PC-9 (cell line): ENCODE data around the gene AFAP1. TPM values are rescaled to one million over a fixed set of nuclear protein-coding genes. Genes with fewer than 3 reads are reported as not detected.

ENCODE experiments used
- BruUV-seq: library from RNA; stranded (reverse); fragments of 400-500 nt; replicated peaks from 2 replicates; lab custom pipeline; 2021; lab: Mats Ljungman, UMichigan
- CTCF ChIA-PET: fragments of 300-600 bp; sonication (Branson Sonifier 250); formaldehyde crosslinking; loops from one replicate; lab custom pipeline; 2022; ENCODE audit warnings: antibody characterized with exemption; lab: Charles Lee
- POLR2A ChIA-PET: fragments of 300-600 bp; sonication (Branson Sonifier 250); formaldehyde crosslinking; loops from one replicate; lab custom pipeline; 2022; ENCODE audit warnings: antibody characterized with exemption; ENCODE audit not compliant: unreplicated experiment; lab: Charles Lee
- DNase-seq, 2 experiments: peaks; one replicate each; pipeline versions ENCODE4 v3.0.0 to v3.0.0-alpha.2; 2015 to 2022; ENCODE audit warnings: mixed read lengths in 1 of 2
- H2AFZ ChIP-seq: fragments of 200-600 bp; sonication (generic); 2 replicates; pipeline ENCODE4 v1.8.1; 2017; ENCODE audit warnings: antibody characterized with exemption
- H3F3A ChIP-seq: fragments of 200-600 bp; sonication (generic); 2 replicates; pipeline ENCODE4 v1.8.1; 2017; ENCODE audit warnings: antibody characterized with exemption, mild to moderate bottlenecking, low read depth; ENCODE audit not compliant: insufficient read depth
- H3K27ac ChIP-seq: fragments of 200-600 bp; sonication (generic); 2 replicates; pipeline ENCODE4 v1.6.1; 2016; ENCODE audit warnings: mixed run types
- H3K27me3 ChIP-seq: fragments of 200-600 bp; sonication (generic); 2 replicates; pipeline ENCODE4 v1.6.1; 2016; ENCODE audit warnings: low read depth, mixed run types; ENCODE audit not compliant: insufficient read depth
- H3K36me3 ChIP-seq: fragments of 200-600 bp; sonication (generic); 2 replicates; pipeline ENCODE4 v1.6.1; 2016; ENCODE audit warnings: low read depth, mixed run types
- H3K4me1 ChIP-seq: fragments of 200-600 bp; sonication (generic); replicated peaks from 2 replicates; pipeline ENCODE4 v1.6.1; 2016; ENCODE audit warnings: mixed run types; ENCODE audit not compliant: insufficient read depth
- H3K4me2 ChIP-seq: fragments of 200-600 bp; sonication (generic); 2 replicates; pipeline ENCODE4 v1.6.1; 2017; ENCODE audit warnings: mixed run types
- H3K4me3 ChIP-seq: fragments of 200-600 bp; sonication (generic); 2 replicates; pipeline ENCODE4 v1.6.1; 2016; ENCODE audit warnings: mixed run types
- H3K79me2 ChIP-seq: fragments of 200-600 bp; sonication (generic); 2 replicates; pipeline ENCODE4 v1.6.1; 2017; ENCODE audit warnings: low read depth, mixed run types
- H3K9me2 ChIP-seq: fragments of 200-600 bp; sonication (generic); 2 replicates; pipeline ENCODE4 v1.8.1; 2017; ENCODE audit warnings: mild to moderate bottlenecking; ENCODE audit not compliant: insufficient read depth
- H3K9me3 ChIP-seq: fragments of 200-600 bp; sonication (generic); 2 replicates; pipeline ENCODE4 v1.8.1; 2016; ENCODE audit warnings: low read depth; ENCODE audit not compliant: insufficient read depth
- H4K20me1 ChIP-seq: fragments of 200-600 bp; sonication (generic); 2 replicates; pipeline ENCODE4 v1.8.1; 2017; ENCODE audit not compliant: insufficient read depth
- EZH2 ChIP-seq: fragments of 200-600 bp; sonication (generic); IDR thresholded peaks from 2 replicates; pipeline ENCODE4 v1.8.0; 2017; ENCODE audit warnings: antibody characterized with exemption, low read depth
- intact Hi-C: fragments of 100-400 bp; cut with micrococcal nuclease; formaldehyde crosslinking; loops from one replicate; pipeline ENCODE4 v1.10.0; 2022; ENCODE audit not compliant: unreplicated experiment
- total RNA-seq: library from RNA; stranded (reverse); gene quantifications from 2 replicates; pipeline ENCODE4 v1.2.3, GENCODE V29; 2021
- TF ChIP-seq, protein P1 (sequence below): fragments of 200-600 bp; sonication (generic); conservative IDR thresholded peaks from 2 replicates; pipeline ENCODE4 v1.6.1; 2017; ENCODE audit warnings: mixed run types, antibody characterized with exemption, mild to moderate bottlenecking, moderate library complexity

The AFAP1 gene
- total RNA-seq, 1 experiment from 2014 or later = 69.6 TPM

DNA sequence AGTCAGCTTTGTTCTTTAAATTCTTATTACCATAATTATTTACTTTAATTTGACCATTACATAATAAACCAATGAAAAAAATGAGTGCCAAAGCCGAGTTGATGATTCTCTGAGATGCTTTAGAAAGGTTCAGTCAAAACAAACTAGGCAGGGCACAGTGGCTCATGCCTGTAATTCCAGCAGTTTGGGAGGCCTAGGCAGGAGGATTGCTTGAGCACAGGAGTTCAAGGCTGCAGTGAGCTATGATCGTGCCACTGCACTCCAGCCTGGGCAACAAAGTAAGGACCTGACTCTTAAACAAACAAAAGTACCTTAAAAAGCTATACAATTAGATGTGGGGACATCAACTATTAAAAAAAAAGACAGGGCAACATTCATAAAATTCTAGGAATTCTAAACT, 75.0 kb downstream of the AFAP1 start:
- Histone ChIP-seq H3K27me3 (no peaks in the 10 kb centered on the region), H3F3A (peaks cover 12% of the 10 kb centered on the region; the same call in 1 of the 2 replicates), H3K9me2 (no peaks in the 10 kb centered on the region), H3K4me1 (0 out of 2 replicates have a peak, but pooled peaks cover 5% of the 10 kb centered on the region), H3K36me3 (peaks cover 17% of the 10 kb centered on the region; the same call in 1 of the 2 replicates), H4K20me1 (0 out of 2 replicates have a peak, but pooled peaks cover 2% of the 10 kb centered on the region), H3K27ac (no peak overlapping the region), H3K4me2 (no peak overlapping the region), H3K79me2 (peaks cover 32% of the 10 kb centered on the region; the same call in 1 of the 2 replicates), H3K9me3 (no peaks in the 10 kb centered on the region), H3K4me3 (no peak overlapping the region), H2AFZ (no peak overlapping the region)
- ChIA-PET CTCF (no interaction called here), POLR2A (no interaction called here)
- DNase-seq = no peak
- no peak for TF ChIP-seq EZH2
- TF ChIP-seq, protein P1, sequence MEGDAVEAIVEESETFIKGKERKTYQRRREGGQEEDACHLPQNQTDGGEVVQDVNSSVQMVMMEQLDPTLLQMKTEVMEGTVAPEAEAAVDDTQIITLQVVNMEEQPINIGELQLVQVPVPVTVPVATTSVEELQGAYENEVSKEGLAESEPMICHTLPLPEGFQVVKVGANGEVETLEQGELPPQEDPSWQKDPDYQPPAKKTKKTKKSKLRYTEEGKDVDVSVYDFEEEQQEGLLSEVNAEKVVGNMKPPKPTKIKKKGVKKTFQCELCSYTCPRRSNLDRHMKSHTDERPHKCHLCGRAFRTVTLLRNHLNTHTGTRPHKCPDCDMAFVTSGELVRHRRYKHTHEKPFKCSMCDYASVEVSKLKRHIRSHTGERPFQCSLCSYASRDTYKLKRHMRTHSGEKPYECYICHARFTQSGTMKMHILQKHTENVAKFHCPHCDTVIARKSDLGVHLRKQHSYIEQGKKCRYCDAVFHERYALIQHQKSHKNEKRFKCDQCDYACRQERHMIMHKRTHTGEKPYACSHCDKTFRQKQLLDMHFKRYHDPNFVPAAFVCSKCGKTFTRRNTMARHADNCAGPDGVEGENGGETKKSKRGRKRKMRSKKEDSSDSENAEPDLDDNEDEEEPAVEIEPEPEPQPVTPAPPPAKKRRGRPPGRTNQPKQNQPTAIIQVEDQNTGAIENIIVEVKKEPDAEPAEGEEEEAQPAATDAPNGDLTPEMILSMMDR = no peak
- no TSS peak for BruUV-seq
- intact Hi-C loops = no loop called here

DNA sequence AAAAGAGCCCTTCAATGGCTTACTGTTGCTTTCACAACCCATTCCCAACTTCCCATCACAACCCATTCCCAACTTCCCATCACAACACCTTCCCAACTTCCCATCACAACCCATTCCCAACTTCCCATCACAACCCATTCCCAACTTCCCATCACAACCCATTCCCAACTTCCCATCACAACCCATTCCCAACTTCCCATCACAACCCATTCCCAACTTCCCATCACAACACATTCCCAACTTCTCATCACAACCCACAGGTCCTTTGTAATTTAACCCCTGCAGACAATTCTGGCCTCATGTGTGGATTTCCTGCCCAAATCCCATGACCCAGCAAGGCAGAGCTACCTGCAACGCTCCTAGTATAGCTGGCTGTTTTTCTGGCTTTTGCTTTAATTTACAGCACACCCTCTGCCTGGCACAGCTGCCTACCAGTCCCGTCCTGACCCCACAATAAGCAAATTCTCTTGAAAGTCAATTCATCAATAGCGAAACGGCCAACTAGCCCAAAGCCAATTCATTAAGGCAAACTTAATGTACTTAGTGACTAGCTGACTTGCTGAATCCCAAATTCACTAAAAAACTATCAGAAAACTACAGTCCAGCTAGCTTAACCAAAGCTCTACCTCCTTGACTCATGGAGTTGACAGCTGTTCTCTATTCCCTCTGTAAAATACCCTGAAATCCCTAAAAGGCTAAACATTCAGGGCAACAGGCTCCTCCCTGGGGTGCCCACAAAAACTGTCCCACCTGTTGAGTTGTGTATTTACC, 75.6 kb downstream of the AFAP1 start:
- Histone ChIP-seq H3K4me1 (0 out of 2 replicates have a peak, but pooled peaks cover 5% of the 10 kb centered on the region), H3K9me2 (no peaks in the 10 kb centered on the region), H3K4me2 (no peak overlapping the region), H3K9me3 (no peaks in the 10 kb centered on the region), H3F3A (peaks cover 14% of the 10 kb centered on the region; the same call in 1 of the 2 replicates), H3K27ac (no peak overlapping the region), H3K27me3 (no peaks in the 10 kb centered on the region), H3K4me3 (no peak overlapping the region), H3K36me3 (peaks cover 17% of the 10 kb centered on the region; the same call in 1 of the 2 replicates), H3K79me2 (peaks cover 36% of the 10 kb centered on the region; the same call in 1 of the 2 replicates), H2AFZ (no peak overlapping the region), H4K20me1 (peaks cover 2% of the 10 kb centered on the region; the same call in 1 of the 2 replicates)
- TF ChIP-seq, protein P1 = no peak
- TF ChIP-seq EZH2 = no peak
- DNase-seq = no peak
- POLR2A ChIA-PET = interaction anchor here (0.6 kb wide), 1 partner anchor 433 kb away, joined by 12 read pairs; no protein-coding TSS in a partner anchor
- CTCF ChIA-PET = no interaction called here
- BruUV-seq = no TSS peak
- intact Hi-C loops = no loop called here

DNA sequence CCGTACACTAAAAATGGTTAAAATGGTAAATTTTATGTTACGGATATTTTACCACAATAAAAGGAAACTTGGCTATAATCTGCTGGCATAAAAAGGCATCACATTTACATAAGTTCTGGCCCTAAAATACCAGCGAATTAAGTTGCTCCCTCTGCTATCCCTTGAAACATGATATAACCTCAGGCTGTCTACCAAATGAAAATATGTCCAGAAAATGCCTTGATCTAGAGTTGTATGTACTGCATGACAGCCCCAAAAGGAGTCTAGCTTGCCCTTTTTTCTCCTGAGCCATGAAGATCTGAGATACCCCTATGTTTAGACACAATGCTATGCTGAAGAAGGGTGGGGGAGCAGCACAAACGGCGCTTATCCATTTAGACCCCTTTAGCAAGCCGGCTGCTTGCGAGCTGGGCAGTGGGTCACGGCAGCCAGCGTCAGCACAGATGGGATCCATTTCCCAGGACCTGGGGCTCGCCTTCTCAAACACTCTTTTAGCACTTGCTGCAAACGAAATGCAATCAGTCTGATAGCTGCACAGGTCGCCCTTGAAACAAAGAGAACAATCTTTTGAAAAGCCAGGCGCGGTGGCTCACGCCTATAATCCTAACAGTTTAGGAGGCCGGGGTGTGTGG, 77.0 kb downstream of the AFAP1 start:
- POLR2A ChIA-PET = no interaction called here
- Histone ChIP-seq H3K9me2 (no peaks in the 10 kb centered on the region), H3K9me3 (no peaks in the 10 kb centered on the region), H4K20me1 (peaks cover 11% of the 10 kb centered on the region; the same call in 1 of the 2 replicates), H3K4me2 (no peak overlapping the region), H3F3A (peaks cover 9% of the 10 kb centered on the region; the same call in 1 of the 2 replicates), H3K79me2 (peaks cover 44% of the 10 kb centered on the region), H3K4me1 (0 out of 2 replicates have a peak, but pooled peaks cover 5% of the 10 kb centered on the region), H3K4me3 (no peak overlapping the region), H3K27ac (no peak overlapping the region), H2AFZ (no peak overlapping the region), H3K27me3 (no peaks in the 10 kb centered on the region), H3K36me3 (peaks cover 12% of the 10 kb centered on the region; the same call in 1 of the 2 replicates)
- CTCF ChIA-PET = no interaction called here
- BruUV-seq = no TSS peak
- no peak for TF ChIP-seq EZH2
- TF ChIP-seq, protein P1 = no peak
- intact Hi-C loops = no loop called here
- no peak for DNase-seq
